Measurements from ENCODE around the gene ELMOD1.

ELMOD1 gene

GRCh38 chr11:107695446-107695845, 104.5 kb downstream of the ELMOD1 start:
- TF ChIP-seq CTCF (IDR thresholded peaks at IDR 0.05; ENCODE audit: insufficient read depth, low read depth, low read length, missing control alignments), result no peak
- no peak overlapping the region for H3K4me3 ChIP-seq (ENCODE audit: low read depth, low read length)
- DNase-seq (ENCODE audit: low read depth), result no peak

GRCh38 chr11:107696140-107696539, 105.2 kb downstream of the ELMOD1 start:
- no peak for DNase-seq (ENCODE audit: low read depth)
- no peak overlapping the region for H3K4me3 ChIP-seq (ENCODE audit: low read depth, low read length)
- TF ChIP-seq CTCF (IDR thresholded peaks at IDR 0.05; ENCODE audit: insufficient read depth, low read depth, low read length, missing control alignments), result no peak

- no peak for DNase-seq (ENCODE audit: low read depth)
- no peak overlapping the region for H3K4me3 ChIP-seq (ENCODE audit: low read depth, low read length)
- TF ChIP-seq CTCF (IDR thresholded peaks at IDR 0.05; ENCODE audit: insufficient read depth, low read depth, low read length, missing control alignments), result no peak
These were observed 106.3 kb downstream of the ELMOD1 start for GRCh38 chr11:107697291-107697690.

- TF ChIP-seq CTCF (IDR thresholded peaks at IDR 0.05; ENCODE audit: insufficient read depth, low read depth, low read length, missing control alignments), result no peak
- DNase-seq (ENCODE audit: low read depth), result no peak
- no peak overlapping the region for H3K4me3 ChIP-seq (ENCODE audit: low read depth, low read length)
These were observed 108.7 kb downstream of the ELMOD1 start for GRCh38 chr11:107699371-107700285.

- no peak overlapping the region for H3K4me3 ChIP-seq (ENCODE audit: low read depth, low read length)
- TF ChIP-seq CTCF (IDR thresholded peaks at IDR 0.05; ENCODE audit: insufficient read depth, low read depth, low read length, missing control alignments), result no peak
- no peak for DNase-seq (ENCODE audit: low read depth)
These were observed 111.2 kb downstream of the ELMOD1 start for GRCh38 chr11:107702109-107702660.

GRCh38 chr11:107702723-107703122, 111.8 kb downstream of the ELMOD1 start:
- no peak for TF ChIP-seq CTCF (IDR thresholded peaks at IDR 0.05; ENCODE audit: insufficient read depth, low read depth, low read length, missing control alignments)
- H3K4me3 ChIP-seq (ENCODE audit: low read depth, low read length), result no peak overlapping the region
- DNase-seq (ENCODE audit: low read depth), result no peak

All from GM12865 (cell line).